CD4-positive, alpha-beta memory T cell (primary cell): ENCODE measurements around the gene ARHGEF19. TPM values are rescaled to one million over a fixed set of nuclear protein-coding genes. Genes with fewer than 3 reads are reported as not detected.

Experiments used
- CTCF ChIA-PET: fragments of 350-600 bp; sonication (Branson Sonifier 250); formaldehyde crosslinking; loops from one replicate; lab custom pipeline; 2021; ENCODE audit warnings: inconsistent platforms; ENCODE audit not compliant: partially characterized antibody; lab: Charles Lee
- POLR2A ChIA-PET: fragments of 350-600 bp; sonication (Branson Sonifier 250); formaldehyde crosslinking; loops from one replicate; lab custom pipeline; 2021; ENCODE audit not compliant: partially characterized antibody; lab: Charles Lee
- DNase-seq, 5 donors: peaks; one replicate each; pipeline versions ENCODE4 v3.0.0 to v3.0.0-alpha.2; 2020 to 2022; ENCODE audit warnings: mixed read lengths in 1 of 5
- H3K27ac ChIP-seq: one replicate; pipeline ENCODE4 v1.7.0; 2013; ENCODE audit warnings: low read depth, low read length
- H3K27me3 ChIP-seq: 2 replicates; pipeline ENCODE4 v1.7.0; 2013; ENCODE audit warnings: mild to moderate bottlenecking, low read length, moderate library complexity; ENCODE audit not compliant: insufficient read depth
- H3K36me3 ChIP-seq: 2 replicates; pipeline ENCODE4 v1.7.0; 2013; ENCODE audit warnings: mild to moderate bottlenecking, low read length, moderate library complexity; ENCODE audit not compliant: insufficient read depth
- H3K4me1 ChIP-seq: 2 replicates; pipeline ENCODE4 v1.7.0; 2013; ENCODE audit warnings: mild to moderate bottlenecking, low read length, moderate library complexity; ENCODE audit not compliant: insufficient read depth
- H3K4me3 ChIP-seq, 2 donors: one replicate each; pipeline ENCODE4 v1.7.0; 2013; ENCODE audit warnings: low read length in 2 of 2, mild to moderate bottlenecking in 1 of 2
- H3K9me3 ChIP-seq, 2 donors: one replicate each; pipeline ENCODE4 v1.7.0; 2013; ENCODE audit warnings: low read length in 2 of 2, control low read depth in 1 of 2; ENCODE audit not compliant: control insufficient read depth in 1 of 2
- H3K27ac Mint-ChIP-seq, 7 donors: one replicate each; pipeline ENCODE4 v1.8.0; 2020 to 2021; ENCODE audit warnings: mixed read lengths in 7 of 7, mild to moderate bottlenecking in 6 of 7, inconsistent platforms in 3 of 7, moderate library complexity in 3 of 7
- H3K27me3 Mint-ChIP-seq, 2 donors: one replicate each; pipeline ENCODE4 v1.8.0; 2020 to 2021; ENCODE audit warnings: mixed read lengths in 2 of 2
- H3K36me3 Mint-ChIP-seq, 2 donors: one replicate each; pipeline ENCODE4 v1.8.0; 2020 to 2021; ENCODE audit warnings: mixed read lengths in 2 of 2, inconsistent platforms in 1 of 2, mild to moderate bottlenecking in 1 of 2
- H3K4me1 Mint-ChIP-seq, 4 donors: one replicate each; pipeline ENCODE4 v1.8.0; 2020 to 2021; ENCODE audit warnings: mixed read lengths in 4 of 4, mild to moderate bottlenecking in 1 of 4
- H3K4me3 Mint-ChIP-seq, 8 donors: one replicate each; pipeline ENCODE4 v1.8.0; 2020 to 2021; ENCODE audit warnings: mixed read lengths in 8 of 8, mild to moderate bottlenecking in 7 of 8, moderate library complexity in 6 of 8, inconsistent platforms in 3 of 8
- H3K9me3 Mint-ChIP-seq, 8 donors: one replicate each; pipeline ENCODE4 v1.8.0; 2020 to 2021; ENCODE audit warnings: mixed read lengths in 8 of 8, mild to moderate bottlenecking in 5 of 8, inconsistent platforms in 3 of 8, moderate library complexity in 1 of 8
- intact Hi-C: fragments of 100-400 bp; cut with micrococcal nuclease; formaldehyde crosslinking; loops from one replicate; pipeline ENCODE4 v1.15.1; 2023
- polyA plus RNA-seq, 2 donors: library from polyadenylated mRNA; unstranded; fragments of 300-500 nt; fragmentation: Illumina TruSeq; gene quantifications; one replicate each; pipeline ENCODE4 v1.2.3, GENCODE V29; 2021
- total RNA-seq, 2 experiments: library from RNA; stranded (reverse); gene quantifications; one replicate each; pipeline ENCODE4 v1.2.3, GENCODE V29; 2021

The ARHGEF19 gene
- total and polyA plus RNA-seq, 4 experiments from 2014 or later, result 7.6 to 16.7 (median 12.1) TPM

DNA sequence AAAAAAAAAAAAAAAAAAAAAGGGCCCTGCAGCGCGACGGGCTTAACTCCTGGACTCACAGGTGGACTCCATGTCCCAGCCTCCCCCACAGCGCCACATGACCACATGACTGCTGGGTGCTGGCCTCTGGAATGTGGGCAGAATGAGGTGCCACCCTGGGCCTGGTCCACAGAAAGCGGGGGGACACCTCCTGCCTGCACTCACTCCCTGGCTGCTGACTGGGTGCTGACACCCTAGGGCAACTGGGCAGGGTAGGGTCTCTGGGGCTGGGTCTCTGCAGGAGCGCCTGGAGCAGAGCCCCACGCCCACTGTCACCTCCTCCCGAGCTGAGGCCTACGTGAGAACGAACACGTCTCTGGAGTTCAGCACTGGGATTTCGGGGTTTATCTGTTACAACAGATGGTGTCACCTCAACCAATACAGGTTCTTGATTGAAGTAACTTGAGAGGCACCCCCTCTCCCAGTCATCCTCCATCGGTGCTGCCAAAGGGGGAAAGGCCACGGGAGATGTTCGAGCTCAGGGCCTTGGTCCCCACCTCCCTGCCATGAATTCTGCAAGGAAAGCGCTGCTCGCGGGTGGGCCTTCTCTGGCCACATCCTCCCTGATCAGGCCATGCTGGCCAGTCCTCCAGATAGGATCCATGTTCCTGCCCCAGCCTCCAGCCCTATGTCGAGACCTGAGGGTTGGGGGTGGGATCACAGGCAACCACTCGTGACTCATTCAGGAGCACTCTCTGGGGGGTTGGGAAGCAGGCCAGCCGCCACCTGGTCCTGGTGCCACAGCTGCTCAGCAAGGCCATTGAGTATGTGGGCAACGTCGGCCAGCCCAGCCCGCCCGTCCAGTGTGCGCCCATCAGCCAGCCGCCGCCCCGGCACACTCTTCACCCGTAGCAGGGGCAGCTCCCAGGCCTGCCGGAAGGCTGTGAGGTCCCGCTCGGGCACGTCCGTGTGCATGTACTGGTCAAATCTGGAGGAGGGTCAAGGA lies 19.2 kb upstream of the ARHGEF19 start:
- Mint-ChIP-seq H3K4me3 (no peak overlapping the region), H3K4me1 (peaks cover 9 to 14% (median 13%) of the 10 kb centered on the region in 4 donors), H3K9me3 (peaks cover 0 to 6% (median 0%) of the 10 kb centered on the region in 8 donors), H3K27ac (no peak overlapping the region), H3K27me3 (peaks cover 5 to 15% of the 10 kb centered on the region in 2 donors), H3K36me3 (peaks cover 0 to 13% of the 10 kb centered on the region in 2 donors)
- Histone ChIP-seq H3K27ac (no peak overlapping the region), H3K4me3 (no peak overlapping the region), H3K9me3 (no peaks in the 10 kb centered on the region), H3K4me1 (peaks cover 13% of the 10 kb centered on the region), H3K36me3 (peaks cover 6% of the 10 kb centered on the region), H3K27me3 (no peaks in the 10 kb centered on the region)
- intact Hi-C loops, result no loop called here
- ChIA-PET CTCF (interaction anchor here (0.7 kb wide), 2 partner anchors 11 to 175 kb away, joined by 3 to 4 read pairs; no protein-coding TSS in a partner anchor), POLR2A (interaction anchor here (1.3 kb wide), 1 partner anchor 23 kb away, joined by 4 read pairs; no protein-coding TSS in a partner anchor)
- no peak for DNase-seq

DNA sequence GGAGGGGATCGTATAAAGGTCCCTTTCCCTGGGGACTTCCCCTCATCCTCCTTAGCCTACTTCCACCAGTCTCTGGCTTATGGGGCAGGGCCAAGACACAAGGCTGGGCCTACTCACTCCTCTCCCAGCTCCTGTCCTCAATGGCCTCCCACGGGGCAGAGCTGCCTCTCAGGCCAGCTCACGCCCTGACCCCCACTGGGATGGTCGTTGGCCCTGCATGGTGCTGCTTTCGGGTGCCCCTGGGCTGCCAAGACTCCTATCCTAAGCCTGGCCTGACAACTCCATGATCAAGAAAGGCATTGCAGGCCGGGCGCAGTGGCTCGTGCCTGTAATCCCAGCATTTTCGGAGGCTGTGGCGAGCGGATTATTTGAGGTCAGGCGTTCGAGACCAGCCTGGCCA lies 18.3 kb upstream of the ARHGEF19 start:
- H3K9me3 ChIP-seq, result no peaks in the 10 kb centered on the region
- peaks cover 6% of the 10 kb centered on the region for H3K36me3 ChIP-seq
- no peak overlapping the region for H3K4me3 ChIP-seq
- peaks cover 11 to 22% of the 10 kb centered on the region in 2 donors for H3K27me3 Mint-ChIP-seq
- peaks cover 0 to 8% of the 10 kb centered on the region in 2 donors for H3K36me3 Mint-ChIP-seq
- no peaks in the 10 kb centered on the region for H3K27me3 ChIP-seq
- intact Hi-C loops, result no loop called here
- H3K27ac ChIP-seq, result no peak overlapping the region
- peaks cover 3 to 7% (median 6%) of the 10 kb centered on the region in 4 donors for H3K4me1 Mint-ChIP-seq
- POLR2A ChIA-PET, result interaction anchor here (1.0 kb wide), 1 partner anchor 14 kb away, joined by 5 read pairs; no protein-coding TSS in a partner anchor
- no peak overlapping the region for H3K4me3 Mint-ChIP-seq
- DNase-seq, result no peak
- H3K9me3 Mint-ChIP-seq, result peaks cover 0 to 8% (median 0%) of the 10 kb centered on the region in 8 donors
- CTCF ChIA-PET, result interaction anchor here (0.7 kb wide), 1 partner anchor 174 kb away, joined by 4 read pairs; no protein-coding TSS in a partner anchor
- H3K4me1 ChIP-seq, result peaks cover 5% of the 10 kb centered on the region
- H3K27ac Mint-ChIP-seq, result peak overlapping the region in 1 of 7 donors; percentile 72

DNA sequence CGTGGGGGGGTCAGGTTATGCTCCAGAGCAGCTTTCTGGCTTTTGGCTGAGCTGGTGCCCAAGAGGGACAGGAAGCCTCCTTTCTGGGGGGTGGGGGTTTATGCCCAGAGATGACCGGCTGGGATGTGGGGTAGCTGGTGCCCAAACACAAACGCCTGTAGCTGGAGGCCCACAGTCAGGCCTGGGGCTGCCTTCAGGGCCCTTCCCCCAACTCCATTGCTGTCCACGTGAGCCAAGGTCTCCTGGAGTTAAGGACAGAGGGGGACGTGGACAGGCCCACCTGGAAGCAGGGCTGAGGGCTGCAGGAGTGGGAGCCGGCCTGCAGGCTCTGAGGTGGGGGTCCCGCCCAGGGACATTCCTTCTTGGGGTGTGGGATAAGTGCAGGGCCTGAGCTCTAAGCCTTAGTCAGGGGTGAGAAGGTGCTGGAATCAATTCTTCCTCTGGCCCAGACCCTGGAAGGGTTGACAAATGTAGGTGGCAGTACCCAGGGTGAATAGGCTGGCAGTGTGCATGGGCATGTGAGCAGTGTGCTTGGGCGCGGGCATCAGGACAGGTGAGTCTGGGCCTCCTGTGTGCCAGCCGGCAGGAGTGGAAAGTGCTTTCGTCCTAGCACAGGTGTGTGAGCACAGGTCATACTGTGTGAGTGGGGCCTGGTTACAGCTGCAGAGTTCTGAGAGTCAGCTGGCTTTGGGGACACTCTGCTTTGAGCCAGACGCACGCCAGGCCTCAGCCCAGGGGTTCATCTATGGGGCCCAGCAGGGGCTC lies 17.7 kb upstream of the ARHGEF19 start:
- Histone ChIP-seq H3K27me3 (no peaks in the 10 kb centered on the region), H3K4me1 (peaks cover 3% of the 10 kb centered on the region), H3K36me3 (peaks cover 6% of the 10 kb centered on the region), H3K4me3 (no peak overlapping the region), H3K27ac (no peak overlapping the region), H3K9me3 (no peaks in the 10 kb centered on the region)
- Mint-ChIP-seq H3K36me3 (peaks cover 0 to 8% of the 10 kb centered on the region in 2 donors), H3K4me1 (peaks cover under 1 to 4% (median 4%) of the 10 kb centered on the region in 4 donors), H3K27ac (no peak overlapping the region), H3K4me3 (no peak overlapping the region), H3K9me3 (peaks cover 0 to 8% (median 0%) of the 10 kb centered on the region in 8 donors), H3K27me3 (peaks cover 11 to 22% of the 10 kb centered on the region in 2 donors)
- POLR2A ChIA-PET, result interaction anchor here (1.0 kb wide), 1 partner anchor 13 kb away, joined by 5 read pairs; no protein-coding TSS in a partner anchor
- intact Hi-C loops, result no loop called here
- DNase-seq, result no peak
- CTCF ChIA-PET, result no interaction called here

DNA sequence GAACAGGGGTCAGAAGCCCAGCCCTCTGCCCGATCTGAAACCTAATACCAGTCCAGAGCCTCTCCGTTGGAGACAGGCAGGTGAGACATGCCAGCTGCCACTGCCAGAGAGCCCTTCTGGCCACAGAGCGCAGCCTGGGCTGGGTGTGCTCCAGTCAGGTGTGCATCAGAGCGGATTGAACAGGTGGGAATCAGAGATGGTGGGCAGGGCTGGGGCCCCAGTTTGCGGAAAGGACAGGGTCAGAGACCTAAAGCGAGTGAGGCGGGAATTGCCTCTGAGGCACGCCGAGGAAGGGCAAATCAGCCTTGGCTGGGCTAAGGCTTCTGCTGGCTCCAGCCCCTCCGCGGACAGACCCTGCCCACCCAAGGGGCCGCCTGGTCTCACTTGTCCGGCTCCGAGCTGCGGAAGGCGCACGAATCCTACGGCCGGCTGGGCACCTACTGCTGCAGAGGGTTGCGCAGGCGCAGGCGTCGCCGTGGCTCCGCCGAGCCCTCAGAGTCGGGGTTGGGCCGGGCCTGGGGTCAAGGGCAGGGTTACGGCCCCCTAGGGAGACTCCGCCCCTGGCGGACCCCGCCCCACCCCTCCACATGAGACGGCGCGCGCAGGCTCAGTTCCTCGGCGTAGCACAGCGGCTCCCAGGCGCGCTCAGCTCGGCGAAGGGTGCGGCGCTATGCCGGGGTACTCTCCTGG lies 14.2 kb upstream of the ARHGEF19 start:
- intact Hi-C loops, result no loop called here
- no peak overlapping the region for H3K27ac ChIP-seq
- no peaks in the 10 kb centered on the region for H3K36me3 ChIP-seq
- peaks cover 0 to 4% (median 1%) of the 10 kb centered on the region in 4 donors for H3K4me1 Mint-ChIP-seq
- POLR2A ChIA-PET, result no interaction called here
- H3K9me3 Mint-ChIP-seq, result peaks cover 0 to 8% (median 0%) of the 10 kb centered on the region in 8 donors
- H3K4me1 ChIP-seq, result no peaks in the 10 kb centered on the region
- H3K9me3 ChIP-seq, result no peaks in the 10 kb centered on the region
- no peak for DNase-seq
- H3K36me3 Mint-ChIP-seq, result peaks cover 3 to 4% of the 10 kb centered on the region in 2 donors
- no peaks in the 10 kb centered on the region for H3K27me3 ChIP-seq
- peak overlapping the region in 1 of 7 donors; percentile 18 for H3K27ac Mint-ChIP-seq
- peak overlapping the region in 1 of 8 donors; percentile 20 for H3K4me3 Mint-ChIP-seq
- H3K27me3 Mint-ChIP-seq, result peaks cover 13 to 30% of the 10 kb centered on the region in 2 donors
- no peak overlapping the region for H3K4me3 ChIP-seq
- CTCF ChIA-PET, result no interaction called here

DNA sequence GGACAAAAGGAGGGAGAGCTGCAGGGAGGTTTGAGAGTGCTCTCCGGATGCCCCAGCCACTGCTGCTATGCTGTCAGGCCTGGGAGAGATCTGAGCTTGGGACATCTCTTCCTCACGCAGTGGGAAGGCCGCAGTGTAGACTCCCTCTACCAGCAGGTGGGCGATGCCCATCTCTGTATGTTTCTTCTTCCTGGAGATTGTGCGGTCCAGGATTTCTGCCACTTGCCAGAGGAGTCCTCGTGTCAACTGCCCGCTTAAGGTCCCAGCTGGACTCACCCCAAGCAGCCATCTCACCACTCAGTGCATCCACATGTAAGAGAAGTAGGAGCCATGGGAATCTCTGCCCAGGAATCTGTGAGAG lies 13.7 kb upstream of the ARHGEF19 start:
- intact Hi-C loops, result no loop called here
- H3K4me3 ChIP-seq, result no peak overlapping the region
- H3K27ac ChIP-seq, result no peak overlapping the region
- no peaks in the 10 kb centered on the region for H3K36me3 ChIP-seq
- peaks cover 0 to 8% (median 0%) of the 10 kb centered on the region in 8 donors for H3K9me3 Mint-ChIP-seq
- H3K9me3 ChIP-seq, result no peaks in the 10 kb centered on the region
- ChIA-PET POLR2A (no interaction called here), CTCF (no interaction called here)
- H3K36me3 Mint-ChIP-seq, result peaks cover 3 to 4% of the 10 kb centered on the region in 2 donors
- no peak for DNase-seq
- peaks cover 13 to 30% of the 10 kb centered on the region in 2 donors for H3K27me3 Mint-ChIP-seq
- no peak overlapping the region for H3K4me3 Mint-ChIP-seq
- peak overlapping the region in 1 of 7 donors; percentile 18 for H3K27ac Mint-ChIP-seq
- H3K4me1 ChIP-seq, result no peaks in the 10 kb centered on the region
- H3K4me1 Mint-ChIP-seq, result peaks cover 0 to 4% (median 1%) of the 10 kb centered on the region in 4 donors
- no peaks in the 10 kb centered on the region for H3K27me3 ChIP-seq

DNA sequence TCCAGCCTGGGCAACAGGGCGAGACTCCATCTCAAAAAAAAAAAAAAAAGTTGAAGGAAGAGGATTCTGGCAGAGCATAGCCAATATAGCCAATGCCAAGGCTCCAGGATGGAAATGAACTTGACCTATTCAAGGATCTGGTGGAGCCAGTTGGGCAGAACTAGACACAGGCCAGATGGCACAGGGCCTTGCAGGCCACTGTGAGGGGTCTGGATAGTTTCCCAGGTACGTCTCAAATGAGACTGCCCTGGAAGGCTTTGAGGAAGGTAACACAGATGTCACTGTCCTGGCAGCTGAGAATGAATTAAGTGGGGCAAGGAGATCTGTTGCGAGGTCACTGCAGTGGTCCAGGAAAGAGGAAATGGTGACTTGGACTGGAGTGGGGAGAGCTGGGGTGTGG lies 12.0 kb upstream of the ARHGEF19 start:
- no peak overlapping the region for H3K27ac Mint-ChIP-seq
- H3K27ac ChIP-seq, result no peak overlapping the region
- DNase-seq, result no peak
- no peak overlapping the region for H3K4me3 Mint-ChIP-seq
- no peaks in the 10 kb centered on the region for H3K27me3 ChIP-seq
- H3K4me3 ChIP-seq, result no peak overlapping the region
- CTCF ChIA-PET, result interaction anchor here (0.6 to 0.7 kb wide), 2 partner anchors 139 to 146 kb away, joined by 3 read pairs; no protein-coding TSS in a partner anchor
- POLR2A ChIA-PET, result interaction anchor here (0.6 kb wide), 1 partner anchor 323 kb away, joined by 3 read pairs; no protein-coding TSS in a partner anchor
- H3K9me3 Mint-ChIP-seq, result peaks cover 0 to 8% (median 0%) of the 10 kb centered on the region in 8 donors
- intact Hi-C loops, result no loop called here
- H3K4me1 ChIP-seq, result no peaks in the 10 kb centered on the region
- peaks cover 13 to 31% of the 10 kb centered on the region in 2 donors for H3K27me3 Mint-ChIP-seq
- no peaks in the 10 kb centered on the region for H3K9me3 ChIP-seq
- H3K36me3 ChIP-seq, result no peaks in the 10 kb centered on the region
- H3K36me3 Mint-ChIP-seq, result peaks cover 3 to 4% of the 10 kb centered on the region in 2 donors
- peaks cover 2 to 11% (median 2%) of the 10 kb centered on the region in 4 donors for H3K4me1 Mint-ChIP-seq
